GM15510 (cell line): Measurements from ENCODE around the gene TMEM52.

ENCODE experiments used
- POLR2A ChIP-seq: IDR thresholded peaks from 3 replicates; pipeline ENCODE4 v1.6.1; 2011; ENCODE audit warnings: borderline replicate concordance; ENCODE audit not compliant: insufficient read length; ENCODE audit errors: extremely low read depth

The TMEM52 gene

DNA sequence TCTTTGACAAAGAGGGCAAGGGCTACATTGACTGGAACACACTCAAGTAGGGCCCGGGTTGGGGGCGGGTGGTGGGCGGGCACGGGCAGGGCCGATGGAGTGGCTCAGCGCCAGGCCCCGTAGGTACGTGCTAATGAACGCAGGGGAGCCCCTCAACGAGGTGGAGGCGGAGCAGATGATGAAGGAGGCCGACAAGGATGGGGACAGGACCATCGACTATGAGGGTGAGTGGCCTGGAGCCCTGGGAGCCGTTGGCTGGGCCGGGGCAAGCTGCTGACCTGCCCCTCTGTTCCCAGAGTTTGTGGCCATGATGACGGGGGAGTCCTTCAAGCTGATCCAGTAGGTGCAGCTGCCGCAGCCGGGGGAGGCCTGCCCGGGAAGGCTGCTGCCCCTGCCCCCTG lies 2.2 kb downstream of the TMEM52 start:
- TF ChIP-seq POLR2A = no peak

DNA sequence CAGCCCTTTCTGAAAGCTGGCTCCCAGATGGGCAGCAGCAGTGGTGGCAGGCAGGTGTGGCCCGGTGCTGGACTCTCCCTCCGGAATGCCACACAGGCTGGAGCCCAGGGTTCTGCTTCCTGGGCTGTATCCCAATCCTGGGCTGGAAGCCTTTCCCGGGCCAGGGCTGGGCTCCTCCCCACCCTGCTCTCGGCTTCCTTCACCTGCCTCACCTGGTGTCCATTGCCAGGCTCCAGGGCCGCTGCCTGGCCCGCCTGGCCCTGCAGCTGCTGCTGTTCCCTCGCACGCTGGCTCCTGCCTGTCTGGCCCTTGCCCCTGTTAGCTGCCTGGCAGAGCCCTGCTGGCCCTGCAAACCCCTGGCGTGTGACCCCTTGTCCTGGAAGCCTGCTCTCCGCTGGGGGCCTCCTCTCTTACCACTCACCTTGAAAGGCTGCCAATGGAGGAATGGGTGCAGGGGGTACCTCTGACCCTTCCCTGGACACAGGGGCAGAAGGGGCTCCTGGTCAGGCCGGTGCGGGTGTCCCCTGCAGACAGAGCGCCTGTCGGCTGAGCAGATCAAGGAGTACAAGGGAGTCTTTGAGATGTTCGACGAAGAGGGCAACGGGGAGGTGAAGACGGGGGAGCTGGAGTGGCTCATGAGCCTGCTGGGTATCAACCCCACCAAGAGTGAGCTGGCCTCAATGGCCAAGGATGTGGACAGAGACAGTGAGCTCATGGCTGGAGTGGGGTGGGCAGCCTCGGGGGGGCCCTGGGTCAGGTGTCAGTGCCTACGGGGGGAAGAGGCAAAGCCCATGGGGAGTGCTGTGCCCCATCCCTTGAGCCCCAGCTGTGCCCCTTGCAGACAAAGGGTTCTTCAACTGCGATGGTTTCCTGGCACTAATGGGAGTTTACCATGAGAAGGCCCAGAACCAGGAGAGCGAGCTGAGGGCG lies 2.9 kb downstream of the TMEM52 start:
- TF ChIP-seq POLR2A = no peak

DNA sequence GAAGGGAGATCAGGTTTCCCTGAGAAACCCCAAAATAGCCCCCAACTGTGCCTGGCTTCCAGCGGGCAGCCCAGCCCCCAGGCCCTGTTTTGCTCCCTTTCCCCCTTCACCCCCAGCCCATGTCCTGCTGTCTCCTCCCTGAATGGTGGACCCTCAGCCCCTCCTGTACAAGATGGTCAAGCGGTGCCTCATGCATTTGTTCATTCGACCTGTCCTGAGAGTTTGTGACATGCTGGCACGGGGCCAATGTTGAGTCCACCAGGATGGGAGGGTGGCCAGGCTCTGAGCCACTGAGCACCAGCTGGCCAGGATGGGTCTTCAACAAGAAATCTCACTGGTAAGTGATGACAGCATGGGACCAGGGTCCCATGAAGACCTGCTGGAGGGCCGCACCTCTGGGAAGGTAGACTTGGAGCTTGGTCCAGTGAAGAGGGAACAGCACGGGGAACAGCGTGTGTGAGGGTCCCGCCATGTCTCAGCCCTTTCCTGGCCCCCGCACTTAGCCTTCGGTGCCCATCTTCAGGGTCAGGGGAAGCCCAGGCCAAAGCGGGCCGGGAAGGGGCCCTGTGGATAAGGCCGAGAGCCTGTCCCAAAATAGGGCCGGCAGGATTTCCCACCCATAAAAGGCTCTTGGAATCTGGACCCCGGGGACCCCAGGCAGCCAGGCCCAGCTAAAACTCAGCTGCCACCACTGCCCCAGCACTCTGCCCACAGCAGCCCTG lies 3.9 kb downstream of the TMEM52 start, which contains the start of gene CALML6:
Gene CALML6 (plus strand): TSS at position 290 of the 722 bp plus-strand sequence. CDS start 21 bp downstream, at position 311.
- no peak for TF ChIP-seq POLR2A

DNA sequence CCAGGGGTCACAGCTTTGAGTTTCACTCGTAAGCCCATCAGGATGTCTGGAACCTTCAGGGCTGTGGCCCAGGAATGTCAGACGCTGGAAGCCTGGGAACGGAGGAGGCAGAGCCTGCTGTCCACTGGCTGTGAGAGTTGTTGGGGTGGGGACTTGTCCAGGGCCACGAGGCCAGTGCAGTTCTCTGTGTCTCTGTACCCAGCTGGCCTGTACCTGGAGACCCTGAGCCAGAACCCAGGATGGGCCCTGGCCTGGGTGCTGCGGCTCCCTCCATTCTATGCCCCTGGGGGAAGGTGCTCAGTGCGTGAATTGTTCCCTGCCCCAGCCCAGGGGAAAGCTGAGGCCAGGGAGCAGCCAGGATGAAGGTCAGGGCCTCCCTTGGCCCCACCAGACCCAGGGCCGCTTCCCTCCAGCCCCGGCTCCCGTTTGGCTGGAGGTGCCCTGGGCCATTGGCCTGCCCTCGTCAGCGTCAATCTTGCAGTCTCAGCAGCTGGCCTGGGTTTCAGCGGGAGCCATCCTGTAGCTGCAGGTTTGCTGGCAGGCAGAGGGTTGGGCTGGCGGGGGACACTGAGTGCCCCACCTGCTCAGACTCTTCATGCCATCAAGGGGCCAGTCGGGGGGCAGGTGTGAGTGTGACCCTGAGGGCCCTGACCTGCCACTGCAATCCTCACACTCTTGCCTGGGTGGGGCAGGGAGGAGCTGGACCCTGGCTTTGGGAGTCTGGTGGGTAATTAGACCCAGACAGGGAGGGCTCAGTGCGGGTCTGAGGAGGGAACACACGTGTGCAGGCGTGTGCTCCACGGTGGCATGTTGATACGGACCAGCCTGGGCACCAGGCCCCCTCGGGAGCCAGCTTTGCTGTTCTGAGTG lies 4.7 kb downstream of the TMEM52 start:
- TF ChIP-seq POLR2A = no peak

DNA sequence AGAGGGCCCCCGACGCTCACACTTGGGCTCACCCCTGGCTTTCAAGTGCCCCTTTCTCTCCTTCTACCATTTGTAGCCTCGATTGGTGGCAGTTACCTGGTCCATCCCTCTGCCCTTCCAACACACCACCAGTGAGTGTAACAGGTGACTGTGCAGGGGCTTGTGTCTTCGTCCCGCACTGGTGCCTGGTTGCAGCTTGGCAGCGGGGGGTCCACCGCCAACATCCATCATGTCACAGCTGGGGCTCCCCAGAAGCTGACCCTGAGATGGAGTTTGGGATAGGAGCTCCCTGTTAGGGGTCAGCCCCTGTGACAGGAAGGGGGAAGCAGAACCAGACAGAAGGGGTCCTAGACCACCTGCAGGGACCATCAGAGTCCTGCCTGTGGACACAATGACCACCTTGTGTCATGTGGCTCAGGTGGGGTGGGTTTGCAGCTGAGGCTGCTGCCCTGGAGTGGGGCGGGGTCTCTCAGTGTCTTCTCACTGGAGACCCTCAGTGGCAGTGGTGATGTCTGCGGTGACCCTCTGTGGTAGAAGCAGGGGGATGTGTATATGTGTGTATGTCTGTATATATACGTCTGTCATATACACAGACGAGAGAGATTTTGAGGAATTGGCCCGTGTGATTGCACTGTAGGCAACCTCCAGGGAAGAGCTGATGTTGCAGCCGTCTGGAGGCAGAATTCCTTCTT lies 7.6 kb downstream of the TMEM52 start:
- no peak for TF ChIP-seq POLR2A

DNA sequence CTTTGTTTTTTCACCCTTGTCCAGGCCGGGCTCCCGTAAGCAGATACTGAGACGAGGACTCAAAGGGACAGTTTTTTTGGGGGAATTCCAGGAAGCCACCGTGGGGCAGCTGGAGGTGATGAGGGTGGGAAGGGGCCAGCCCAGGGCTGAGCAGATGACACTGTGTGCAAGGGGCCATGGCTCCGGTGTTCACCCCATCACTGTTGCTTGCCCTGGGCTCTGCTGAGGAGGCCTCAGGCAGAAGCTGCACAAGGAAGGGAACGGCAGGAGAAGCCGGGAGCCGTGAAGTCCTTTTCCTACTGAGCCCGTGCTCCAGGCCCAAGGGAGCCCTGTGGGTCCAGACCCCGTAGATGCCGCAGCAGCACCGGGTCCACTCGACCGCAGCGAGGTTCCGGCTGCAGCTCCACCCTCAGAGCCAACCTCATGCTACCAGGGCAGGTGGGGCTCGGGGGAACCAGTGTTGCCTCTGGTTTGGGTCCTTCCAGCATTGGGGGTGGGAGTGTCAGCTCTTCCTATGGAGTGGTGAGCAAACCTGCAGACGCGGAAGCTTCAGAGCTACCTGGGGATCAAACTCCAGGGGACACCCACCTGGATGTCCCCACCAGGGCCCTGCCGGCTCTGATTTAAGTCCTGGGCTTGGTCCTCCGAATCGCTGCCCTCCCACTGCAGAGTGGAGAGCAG lies 8.3 kb downstream of the TMEM52 start:
- no peak for TF ChIP-seq POLR2A

DNA sequence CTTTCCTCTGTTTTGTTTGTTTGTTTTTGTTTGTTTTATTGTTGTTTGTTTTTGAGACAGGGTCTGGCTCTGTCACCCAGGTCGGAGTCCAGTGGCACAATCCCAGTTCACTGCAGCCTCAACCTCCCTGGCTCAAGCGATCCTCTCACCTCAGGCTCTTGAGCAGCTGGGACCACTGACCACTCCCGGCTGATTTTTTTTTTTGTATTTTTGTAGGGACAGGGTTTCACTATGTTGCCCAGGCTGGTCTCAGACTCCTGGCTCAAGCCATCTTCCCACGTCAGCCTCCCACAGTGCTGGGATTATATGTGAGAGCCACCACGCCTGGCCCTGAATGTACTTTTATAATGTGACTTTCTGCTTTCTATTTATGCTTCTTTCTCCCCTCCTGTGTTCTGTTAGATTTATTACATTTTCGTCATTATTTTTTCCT lies 9.0 kb downstream of the TMEM52 start:
- no peak for TF ChIP-seq POLR2A

DNA sequence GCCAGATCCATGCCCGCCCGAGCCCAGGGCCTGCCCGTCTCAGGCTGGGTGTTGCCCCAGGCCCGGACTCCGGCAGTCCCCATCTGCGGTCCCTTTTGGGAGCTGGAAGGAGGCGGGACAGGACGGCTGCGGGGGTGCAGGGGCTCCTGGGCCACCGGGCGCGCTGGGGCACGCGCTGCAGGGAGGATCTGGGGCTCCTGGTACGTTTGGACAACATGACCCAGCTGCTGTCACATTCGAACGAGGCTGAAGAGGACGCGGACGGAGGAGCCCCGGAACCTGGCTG lies 10.6 kb downstream of the TMEM52 start:
- TF ChIP-seq POLR2A = no peak

DNA sequence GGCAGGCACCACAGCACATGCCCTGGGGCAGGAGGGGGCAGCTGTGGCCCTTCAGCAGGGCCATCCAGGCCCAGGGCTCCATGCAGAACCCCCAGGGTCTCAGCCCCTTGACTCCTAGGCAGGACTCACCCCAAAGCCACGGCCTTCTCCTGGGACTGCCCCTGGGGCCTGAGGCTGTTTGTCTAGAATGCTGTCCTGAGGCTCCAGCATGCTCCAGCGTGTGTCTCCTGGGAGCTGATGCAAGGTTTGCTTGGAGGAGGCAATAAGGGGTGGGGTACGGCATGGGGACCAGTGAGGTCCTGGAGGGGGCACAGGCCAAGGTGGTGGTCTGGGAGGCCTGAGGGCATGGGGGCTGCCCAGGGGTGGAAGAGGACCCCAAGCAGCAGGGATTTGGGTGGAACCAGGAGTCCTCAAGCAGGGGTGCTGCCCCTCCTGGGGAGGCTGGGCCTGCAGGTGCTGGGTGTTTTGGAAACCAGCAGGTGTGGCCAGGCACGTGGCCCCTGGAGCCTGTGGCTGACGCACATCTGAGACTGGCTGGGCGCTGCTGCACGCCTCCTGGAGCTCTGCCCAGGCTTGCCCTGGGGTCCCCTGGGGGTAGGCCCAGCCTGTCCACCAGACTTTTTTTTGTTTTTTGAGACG lies 11.9 kb downstream of the TMEM52 start:
- TF ChIP-seq POLR2A = no peak

DNA sequence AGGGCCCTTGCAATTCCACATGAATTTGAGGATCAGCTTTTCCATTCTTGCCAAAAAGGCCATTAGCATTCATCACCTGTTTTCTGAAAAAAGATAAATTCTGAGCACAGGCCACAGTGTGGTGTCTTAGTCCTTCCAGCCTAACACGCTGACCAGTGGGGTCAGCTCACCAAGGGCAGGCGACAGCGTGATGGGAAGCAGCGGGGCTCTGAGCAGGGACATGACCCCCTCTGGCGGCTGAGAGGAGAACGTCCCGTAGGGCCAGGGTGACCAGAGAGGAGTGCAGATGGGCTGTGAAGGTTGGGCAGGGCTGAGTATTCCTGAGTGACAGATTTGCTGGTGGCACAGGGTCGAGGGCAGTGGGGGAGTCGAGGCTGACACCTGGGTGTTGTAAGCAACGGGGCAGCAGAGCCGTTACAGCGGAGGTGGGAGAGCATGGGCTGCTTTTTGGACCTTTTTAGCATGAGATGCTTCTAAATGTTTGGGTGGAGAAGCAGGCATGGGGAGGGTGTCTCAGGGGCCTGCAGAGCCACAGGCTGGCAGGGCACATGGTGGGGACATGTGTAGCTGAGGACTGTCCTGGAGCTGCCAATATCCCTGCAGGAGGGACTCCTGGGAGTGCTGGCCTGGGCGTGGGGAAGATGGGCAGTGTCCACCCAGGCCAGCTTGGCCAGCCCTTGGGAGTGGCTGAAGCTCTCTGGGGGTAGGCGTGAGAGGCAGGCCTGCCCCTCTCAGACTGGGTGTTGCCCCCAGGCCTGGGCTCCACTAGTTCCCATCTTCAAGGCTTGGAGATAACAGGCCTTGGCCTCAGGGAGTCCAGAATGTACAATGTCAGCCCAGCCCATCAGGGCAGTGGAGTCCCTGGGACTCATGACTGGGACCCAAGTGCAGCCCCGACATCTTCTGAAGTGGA lies 12.6 kb downstream of the TMEM52 start:
- TF ChIP-seq POLR2A = no peak

DNA sequence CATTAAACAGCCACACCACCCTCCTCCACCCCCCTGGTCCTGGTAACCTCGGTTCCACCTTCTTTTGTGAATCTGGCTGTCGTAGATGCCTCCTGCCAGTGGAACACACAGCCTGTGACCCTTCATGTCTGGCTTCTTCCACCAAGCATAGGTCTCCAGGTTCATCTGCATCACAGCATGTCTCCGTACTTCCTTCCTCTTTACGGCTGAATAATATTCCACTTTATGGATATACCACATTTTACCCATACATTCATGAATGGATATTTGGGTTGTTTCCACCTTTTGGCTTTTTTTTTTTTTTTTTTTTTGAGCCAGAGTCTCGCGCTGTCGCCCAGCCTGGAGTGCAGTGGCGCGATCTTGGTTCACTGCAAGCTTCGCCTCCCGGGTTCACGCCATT lies 15.9 kb downstream of the TMEM52 start:
- no peak for TF ChIP-seq POLR2A

DNA sequence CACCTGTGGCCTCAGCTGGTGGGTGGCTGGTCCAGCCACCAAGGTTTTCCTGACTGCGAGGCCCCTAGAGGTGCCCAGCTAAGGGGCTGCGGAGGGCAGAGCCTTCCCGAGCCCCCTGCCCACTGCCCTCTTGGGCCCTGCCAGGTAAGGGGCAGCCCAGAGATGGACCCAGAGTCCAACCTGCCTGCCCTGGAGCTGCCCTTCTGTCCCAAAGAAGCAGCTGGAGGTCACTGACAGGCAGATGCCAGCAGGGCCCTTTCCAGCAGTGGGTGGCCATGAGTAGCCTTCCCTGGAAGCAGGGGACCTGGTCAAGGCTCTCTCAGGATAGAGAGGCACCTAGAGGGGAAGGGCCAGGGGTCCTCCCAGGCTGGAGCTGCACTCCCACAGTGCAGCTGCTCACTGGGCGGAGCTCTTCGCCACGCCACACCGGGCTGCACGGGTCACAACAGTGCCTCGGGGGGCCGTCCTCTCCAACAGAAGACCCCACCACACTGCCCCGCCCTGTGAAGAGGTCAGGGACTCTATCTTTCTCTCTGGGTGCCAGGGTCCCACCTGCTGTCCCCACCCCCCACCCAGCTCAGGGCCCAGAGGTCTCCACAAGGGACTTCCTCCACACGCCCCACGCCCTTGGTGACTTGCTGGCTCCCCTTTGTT lies 17.3 kb downstream of the TMEM52 start:
- no peak for TF ChIP-seq POLR2A
